Measurements from ENCODE around the gene CCDC191. TPM values are rescaled to one million over a fixed set of nuclear protein-coding genes. Genes with fewer than 3 reads are reported as not detected.
A peak's percentile ranks its signal among the peaks of the same experiment; 100 is the strongest.

CCDC191 gene
- total RNA-seq, 2 donors from 2014 or later = 0.77 to 4.0 TPM

- Mint-ChIP-seq H3K27ac (no peak overlapping the region), H3K9me3 (peaks cover 0 to 4% of the 10 kb centered on the region in 2 donors), H3K36me3 (no peaks in the 10 kb centered on the region)
- DNase-seq (ENCODE audit: low spot score in 2 of 2) = no peak
- ATAC-seq = peak in 1 of 2 donors; percentile 93
Observed at GRCh38 chr3:114020907-114021306, 35.4 kb downstream of the CCDC191 start.

- no peak for ATAC-seq
- H3K27ac Mint-ChIP-seq = no peak overlapping the region
- peaks cover 0 to 4% of the 10 kb centered on the region in 2 donors for H3K9me3 Mint-ChIP-seq
- no peak for DNase-seq (ENCODE audit: low spot score in 2 of 2)
- H3K36me3 Mint-ChIP-seq = no peaks in the 10 kb centered on the region
Observed at GRCh38 chr3:114019486-114019885, 36.8 kb downstream of the CCDC191 start.

GRCh38 chr3:114014211-114014610 lies 42.1 kb downstream of the CCDC191 start:
- DNase-seq (ENCODE audit: low spot score in 2 of 2) (no peak), ATAC-seq (no peak)
- Mint-ChIP-seq H3K27ac (no peak overlapping the region), H3K9me3 (no peaks in the 10 kb centered on the region), H3K36me3 (no peaks in the 10 kb centered on the region)

- ATAC-seq (no peak), DNase-seq (ENCODE audit: low spot score in 2 of 2) (no peak)
- Mint-ChIP-seq H3K36me3 (no peaks in the 10 kb centered on the region), H3K9me3 (no peaks in the 10 kb centered on the region), H3K27ac (no peak overlapping the region)
Observed at GRCh38 chr3:114011059-114011797, 45.1 kb downstream of the CCDC191 start.

GRCh38 chr3:114005481-114005880 lies 50.8 kb downstream of the CCDC191 start:
- no peak for DNase-seq (ENCODE audit: low spot score in 2 of 2)
- Mint-ChIP-seq H3K9me3 (no peaks in the 10 kb centered on the region), H3K36me3 (peaks cover 7 to 9% of the 10 kb centered on the region in 2 donors), H3K27ac (no peak overlapping the region)
- ATAC-seq = no peak

GRCh38 chr3:113985541-113985940 lies 70.8 kb downstream of the CCDC191 start:
- Mint-ChIP-seq H3K36me3 (peaks cover 0 to 16% of the 10 kb centered on the region in 2 donors), H3K9me3 (no peaks in the 10 kb centered on the region), H3K27ac (peak overlapping the region in 1 of 2 donors; percentile 21)
- no peak for ATAC-seq
- no peak for DNase-seq (ENCODE audit: low spot score in 2 of 2)

GRCh38 chr3:113983544-113983943 lies 72.8 kb downstream of the CCDC191 start:
- DNase-seq (ENCODE audit: low spot score in 2 of 2) = no peak
- no peak for ATAC-seq
- Mint-ChIP-seq H3K27ac (no peak overlapping the region), H3K9me3 (no peaks in the 10 kb centered on the region), H3K36me3 (peaks cover 0 to 16% of the 10 kb centered on the region in 2 donors)

- Mint-ChIP-seq H3K27ac (no peak overlapping the region), H3K36me3 (peaks cover 0 to 19% of the 10 kb centered on the region in 2 donors), H3K9me3 (no peaks in the 10 kb centered on the region)
- DNase-seq (ENCODE audit: low spot score in 2 of 2) (no peak), ATAC-seq (no peak)
Observed at GRCh38 chr3:113981803-113982202, 74.5 kb downstream of the CCDC191 start.

GRCh38 chr3:113979916-113980315 lies 76.4 kb downstream of the CCDC191 start:
- H3K36me3 Mint-ChIP-seq = peaks cover 1 to 15% of the 10 kb centered on the region in 2 donors
- H3K27ac Mint-ChIP-seq = no peak overlapping the region
- ATAC-seq = no peak
- peaks cover under 1% of the 10 kb centered on the region in 2 donors for H3K9me3 Mint-ChIP-seq
- no peak for DNase-seq (ENCODE audit: low spot score in 2 of 2)

GRCh38 chr3:113977822-113978221 lies 78.5 kb downstream of the CCDC191 start:
- Mint-ChIP-seq H3K9me3 (peaks cover 10 to 15% of the 10 kb centered on the region in 2 donors), H3K36me3 (peaks cover 20 to 35% of the 10 kb centered on the region in 2 donors), H3K27ac (no peak overlapping the region)
- DNase-seq (ENCODE audit: low spot score in 2 of 2) (no peak), ATAC-seq (no peak)

GRCh38 chr3:113968986-113969385 lies 87.3 kb downstream of the CCDC191 start:
- Mint-ChIP-seq H3K27ac (no peak overlapping the region), H3K9me3 (peaks cover 10 to 20% of the 10 kb centered on the region in 2 donors), H3K36me3 (peaks cover 16 to 20% of the 10 kb centered on the region in 2 donors)
- no peak for DNase-seq (ENCODE audit: low spot score in 2 of 2)
- no peak for ATAC-seq

- H3K27ac Mint-ChIP-seq = no peak overlapping the region
- no peaks in the 10 kb centered on the region for H3K9me3 Mint-ChIP-seq
- H3K36me3 Mint-ChIP-seq = peaks cover 0 to 1% of the 10 kb centered on the region in 2 donors
- no peak for ATAC-seq
- no peak for DNase-seq (ENCODE audit: low spot score in 2 of 2)
Observed at GRCh38 chr3:113966172-113966571, 90.2 kb downstream of the CCDC191 start.

- Mint-ChIP-seq H3K27ac (no peak overlapping the region), H3K36me3 (peaks cover 0 to 6% of the 10 kb centered on the region in 2 donors), H3K9me3 (no peaks in the 10 kb centered on the region)
- DNase-seq (ENCODE audit: low spot score in 2 of 2) (no peak), ATAC-seq (peak in 1 of 2 donors; percentile 70)
Observed at GRCh38 chr3:113963879-113964278, 92.4 kb downstream of the CCDC191 start.

GRCh38 chr3:113954091-113954685 lies 102.1 kb downstream of the CCDC191 start:
- Mint-ChIP-seq H3K9me3 (no peaks in the 10 kb centered on the region), H3K36me3 (peaks cover 0 to 6% of the 10 kb centered on the region in 2 donors), H3K27ac (no peak overlapping the region)
- no peak for ATAC-seq
- no peak for DNase-seq (ENCODE audit: low spot score in 2 of 2)

GRCh38 chr3:113953677-113954076 lies 102.6 kb downstream of the CCDC191 start:
- no peak for DNase-seq (ENCODE audit: low spot score in 2 of 2)
- ATAC-seq = no peak
- Mint-ChIP-seq H3K9me3 (no peaks in the 10 kb centered on the region), H3K36me3 (peaks cover 0 to 6% of the 10 kb centered on the region in 2 donors), H3K27ac (no peak overlapping the region)

GRCh38 chr3:113952921-113953320 lies 103.4 kb downstream of the CCDC191 start:
- H3K27ac Mint-ChIP-seq = no peak overlapping the region
- DNase-seq (ENCODE audit: low spot score in 2 of 2) (no peak), ATAC-seq (no peak)
- peaks cover 0 to 6% of the 10 kb centered on the region in 2 donors for H3K36me3 Mint-ChIP-seq
- H3K9me3 Mint-ChIP-seq = no peaks in the 10 kb centered on the region

- peak; percentile 36 to 42 for ATAC-seq
- H3K27ac Mint-ChIP-seq = no peak overlapping the region
- no peaks in the 10 kb centered on the region for H3K9me3 Mint-ChIP-seq
- peak; percentile 24 to 58 for DNase-seq (ENCODE audit: low spot score in 2 of 2)
- peaks cover 0 to 6% of the 10 kb centered on the region in 2 donors for H3K36me3 Mint-ChIP-seq
Observed at GRCh38 chr3:113948015-113948917, 108.1 kb downstream of the CCDC191 start.

All from activated naive CD4-positive, alpha-beta T cell treated with anti-CD3 and anti-CD28 coated beads, Interleukin-2, amount 50 U/mL, for 72 hours (primary cell).